Prostate gland (tissue), 2 donors: ENCODE measurements around the gene ARID3B. TPM values are rescaled to one million over a fixed set of nuclear protein-coding genes. Genes with fewer than 3 reads are reported as not detected.

Source experiments
- DNase-seq: peaks from one replicate; pipeline ENCODE4 v3.0.0-alpha.2; 2019; ENCODE audit warnings: low spot score
- H3K27ac ChIP-seq, 2 donors: fragments of 200-600 bp; sonication (generic); 2 replicates each; pipeline ENCODE4 v1.5.1; 2017 to 2019
- H3K27me3 ChIP-seq: fragments of 200-600 bp; sonication (generic); replicated peaks from 2 replicates; pipeline ENCODE4 v1.5.1; 2019; ENCODE audit not compliant: insufficient read depth
- H3K36me3 ChIP-seq, 2 donors: fragments of 200-600 bp; sonication (generic); 1 replicate in 1 of 2; 2 replicates in 1 of 2; pipeline versions ENCODE4 v1.5.1 to v1.8.1; 2017 to 2019
- H3K4me1 ChIP-seq: fragments of 200-600 bp; sonication (generic); replicated peaks from 2 replicates; pipeline ENCODE4 v1.5.1; 2019
- H3K4me3 ChIP-seq, 2 donors: fragments of 200-600 bp; sonication (generic); 2 replicates each; pipeline ENCODE4 v1.5.1; 2017 to 2019
- H3K9me3 ChIP-seq: fragments of 200-600 bp; sonication (generic); 2 replicates; pipeline ENCODE4 v1.5.1; 2017
- POLR2A ChIP-seq: fragments of 450-650 bp; IDR thresholded peaks from one replicate; pipeline ENCODE4 v1.6.1; 2016; ENCODE audit warnings: antibody characterized with exemption, mild to moderate bottlenecking
- POLR2AphosphoS5 ChIP-seq: sonication (generic); formaldehyde crosslinking; IDR thresholded peaks from one replicate; pipeline ENCODE4 v1.6.1; 2017; ENCODE audit warnings: antibody characterized with exemption
- WGBS: methylation state at CpG from one replicate; pipeline ENCODE4 v1.1.5; 2018; 5-methylcytosine and 5-hydroxymethylcytosine counted together
- intact Hi-C: fragments of 100-400 bp; cut with DNase I; formaldehyde crosslinking; loops from one replicate; pipeline ENCODE4 v1.14.2; 2022
- total RNA-seq, 2 donors: library from RNA; depleted of rRNA; stranded (reverse); fragments of >200 nt; gene quantifications; one replicate each; pipeline ENCODE4 v1.1.0, GENCODE V29; 2016
- TF ChIP-seq, protein P1 (sequence below), 4 experiments: fragments of 200-600 bp in 2 of 4; fragments of 450-650 bp in 2 of 4; sonication (generic) in 2 of 4; IDR thresholded peaks; 1 replicate in 3 of 4; 2 replicates in 1 of 4; pipeline ENCODE4 v1.5.1; 2016 to 2019; ENCODE audit warnings: antibody characterized with exemption in 4 of 4, mild to moderate bottlenecking in 2 of 4, moderate library complexity in 2 of 4

ARID3B gene
- total RNA-seq, 2 donors from 2014 or later = 5.1 to 36.7 TPM

GRCh38 chr15:74608786-74609185 lies 67.8 kb downstream of the ARID3B start:
- intact Hi-C loops = no loop called here
- H3K4me3 ChIP-seq = no peak overlapping the region
- no peaks in the 10 kb centered on the region for H3K4me1 ChIP-seq
- no peak overlapping the region for H3K27ac ChIP-seq
- 77% methylated on average over 3 of the region's 3 CpGs for WGBS
- no peaks in the 10 kb centered on the region for H3K27me3 ChIP-seq
- H3K9me3 ChIP-seq = no peaks in the 10 kb centered on the region
- H3K36me3 ChIP-seq = no peaks in the 10 kb centered on the region
- no peak for TF ChIP-seq POLR2A
- TF ChIP-seq, protein P1, sequence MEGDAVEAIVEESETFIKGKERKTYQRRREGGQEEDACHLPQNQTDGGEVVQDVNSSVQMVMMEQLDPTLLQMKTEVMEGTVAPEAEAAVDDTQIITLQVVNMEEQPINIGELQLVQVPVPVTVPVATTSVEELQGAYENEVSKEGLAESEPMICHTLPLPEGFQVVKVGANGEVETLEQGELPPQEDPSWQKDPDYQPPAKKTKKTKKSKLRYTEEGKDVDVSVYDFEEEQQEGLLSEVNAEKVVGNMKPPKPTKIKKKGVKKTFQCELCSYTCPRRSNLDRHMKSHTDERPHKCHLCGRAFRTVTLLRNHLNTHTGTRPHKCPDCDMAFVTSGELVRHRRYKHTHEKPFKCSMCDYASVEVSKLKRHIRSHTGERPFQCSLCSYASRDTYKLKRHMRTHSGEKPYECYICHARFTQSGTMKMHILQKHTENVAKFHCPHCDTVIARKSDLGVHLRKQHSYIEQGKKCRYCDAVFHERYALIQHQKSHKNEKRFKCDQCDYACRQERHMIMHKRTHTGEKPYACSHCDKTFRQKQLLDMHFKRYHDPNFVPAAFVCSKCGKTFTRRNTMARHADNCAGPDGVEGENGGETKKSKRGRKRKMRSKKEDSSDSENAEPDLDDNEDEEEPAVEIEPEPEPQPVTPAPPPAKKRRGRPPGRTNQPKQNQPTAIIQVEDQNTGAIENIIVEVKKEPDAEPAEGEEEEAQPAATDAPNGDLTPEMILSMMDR (IDR thresholded peaks at IDR 0.05) = no peak
- TF ChIP-seq POLR2AphosphoS5 = no peak
- no peak for DNase-seq

DNA sequence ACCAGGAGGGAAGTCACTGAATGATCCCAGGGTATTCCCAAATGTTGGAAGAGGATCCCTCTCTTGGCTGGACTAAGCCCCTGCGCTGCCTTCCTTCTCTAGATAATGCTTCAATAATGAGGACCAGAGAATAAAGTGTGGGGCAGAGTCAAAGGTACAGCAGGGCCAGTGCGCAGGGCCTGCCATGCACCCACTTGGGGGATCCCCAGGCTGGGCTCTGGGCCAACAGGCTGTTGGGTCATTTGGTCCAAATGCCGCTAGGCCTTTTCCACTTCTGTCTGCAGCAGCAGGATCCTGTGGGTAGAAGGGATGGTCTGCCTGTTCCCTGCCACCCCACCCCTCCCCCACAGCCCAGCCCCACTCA lies 68.9 kb downstream of the ARID3B start:
- DNase-seq = no peak
- intact Hi-C loops = loop anchor here (5.0 to 10.0 kb wide), 2 partner anchors 238 to 615 kb away; partner anchors contain the start of genes PML and STOML1
- WGBS = 93% methylated on average over 3 of the region's 3 CpGs
- Histone ChIP-seq H3K27ac (no peak overlapping the region), H3K4me1 (no peaks in the 10 kb centered on the region), H3K9me3 (no peaks in the 10 kb centered on the region), H3K27me3 (no peaks in the 10 kb centered on the region), H3K4me3 (no peak overlapping the region), H3K36me3 (no peaks in the 10 kb centered on the region)
- no peak for TF ChIP-seq POLR2A
- TF ChIP-seq, protein P1 (IDR thresholded peaks at IDR 0.05) = no peak
- no peak for TF ChIP-seq POLR2AphosphoS5

- H3K27me3 ChIP-seq = no peaks in the 10 kb centered on the region
- H3K27ac ChIP-seq = no peak overlapping the region
- no peak overlapping the region for H3K4me3 ChIP-seq
- H3K9me3 ChIP-seq = no peaks in the 10 kb centered on the region
- H3K4me1 ChIP-seq = no peaks in the 10 kb centered on the region
- intact Hi-C loops = loop anchor here (5.0 to 10.0 kb wide), 2 partner anchors 238 to 616 kb away; partner anchors contain the start of genes PML and STOML1
- 70% methylated on average over 7 of the region's 7 CpGs for WGBS
- no peaks in the 10 kb centered on the region for H3K36me3 ChIP-seq
- no peak for TF ChIP-seq POLR2AphosphoS5
- TF ChIP-seq, protein P1 (IDR thresholded peaks at IDR 0.05) = no peak
- no peak for TF ChIP-seq POLR2A
- DNase-seq = no peak
These were observed 69.4 kb downstream of the ARID3B start for GRCh38 chr15:74610302-74610951.

DNA sequence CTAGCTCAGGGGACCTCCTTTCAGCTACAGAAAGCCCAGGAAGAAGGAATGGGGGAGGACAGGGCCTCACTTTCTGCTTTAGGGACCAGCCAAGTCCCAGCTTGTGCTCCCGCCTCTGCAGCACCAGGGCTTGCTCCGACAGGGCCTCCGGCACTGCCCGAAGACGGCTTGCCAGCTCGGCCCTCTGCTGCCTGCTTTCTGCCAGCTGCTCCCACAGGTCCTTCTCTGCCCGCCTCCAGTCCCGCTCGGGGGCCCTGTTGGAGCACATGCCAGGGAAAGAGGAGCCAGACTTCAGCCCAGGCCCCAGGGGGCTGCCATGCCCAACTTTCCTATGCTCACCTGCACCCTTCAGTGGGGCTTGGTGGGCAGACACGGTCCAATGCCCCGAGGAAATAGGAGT lies 70.3 kb downstream of the ARID3B start:
- Histone ChIP-seq H3K27ac (no peak overlapping the region), H3K4me3 (no peak overlapping the region), H3K4me1 (no peaks in the 10 kb centered on the region), H3K27me3 (no peaks in the 10 kb centered on the region), H3K36me3 (no peaks in the 10 kb centered on the region), H3K9me3 (no peaks in the 10 kb centered on the region)
- 55% methylated on average over 11 of the region's 11 CpGs for WGBS
- TF ChIP-seq, protein P1 (IDR thresholded peaks at IDR 0.05) = no peak
- TF ChIP-seq POLR2A = no peak
- intact Hi-C loops = loop anchor here (5.0 to 10.0 kb wide), 2 partner anchors 239 to 617 kb away; partner anchors contain the start of genes PML and STOML1
- DNase-seq = no peak

GRCh38 chr15:74611834-74612233 lies 70.8 kb downstream of the ARID3B start:
- H3K27me3 ChIP-seq = no peaks in the 10 kb centered on the region
- TF ChIP-seq, protein P1 (IDR thresholded peaks at IDR 0.05) = no peak
- TF ChIP-seq POLR2A (no peak), POLR2AphosphoS5 (no peak)
- peaks cover 3% of the 10 kb centered on the region for H3K4me1 ChIP-seq
- no peak for DNase-seq
- intact Hi-C loops = loop anchor here (5.0 to 10.0 kb wide), 2 partner anchors 240 to 617 kb away; partner anchors contain the start of genes PML and STOML1
- no peak overlapping the region for H3K4me3 ChIP-seq
- no peaks in the 10 kb centered on the region for H3K36me3 ChIP-seq
- no peak overlapping the region for H3K27ac ChIP-seq
- no peaks in the 10 kb centered on the region for H3K9me3 ChIP-seq
- 87% methylated on average over 6 of the region's 6 CpGs for WGBS
